ENCODE data around the gene ENDOU. TPM values are rescaled to one million over a fixed set of nuclear protein-coding genes. Genes with fewer than 3 reads are reported as not detected.

ENDOU gene, protein sequence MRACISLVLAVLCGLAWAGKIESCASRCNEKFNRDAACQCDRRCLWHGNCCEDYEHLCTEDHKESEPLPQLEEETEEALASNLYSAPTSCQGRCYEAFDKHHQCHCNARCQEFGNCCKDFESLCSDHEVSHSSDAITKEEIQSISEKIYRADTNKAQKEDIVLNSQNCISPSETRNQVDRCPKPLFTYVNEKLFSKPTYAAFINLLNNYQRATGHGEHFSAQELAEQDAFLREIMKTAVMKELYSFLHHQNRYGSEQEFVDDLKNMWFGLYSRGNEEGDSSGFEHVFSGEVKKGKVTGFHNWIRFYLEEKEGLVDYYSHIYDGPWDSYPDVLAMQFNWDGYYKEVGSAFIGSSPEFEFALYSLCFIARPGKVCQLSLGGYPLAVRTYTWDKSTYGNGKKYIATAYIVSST
- total RNA-seq: not detected
- 1.4 TPM for polyA plus RNA-seq

DNA sequence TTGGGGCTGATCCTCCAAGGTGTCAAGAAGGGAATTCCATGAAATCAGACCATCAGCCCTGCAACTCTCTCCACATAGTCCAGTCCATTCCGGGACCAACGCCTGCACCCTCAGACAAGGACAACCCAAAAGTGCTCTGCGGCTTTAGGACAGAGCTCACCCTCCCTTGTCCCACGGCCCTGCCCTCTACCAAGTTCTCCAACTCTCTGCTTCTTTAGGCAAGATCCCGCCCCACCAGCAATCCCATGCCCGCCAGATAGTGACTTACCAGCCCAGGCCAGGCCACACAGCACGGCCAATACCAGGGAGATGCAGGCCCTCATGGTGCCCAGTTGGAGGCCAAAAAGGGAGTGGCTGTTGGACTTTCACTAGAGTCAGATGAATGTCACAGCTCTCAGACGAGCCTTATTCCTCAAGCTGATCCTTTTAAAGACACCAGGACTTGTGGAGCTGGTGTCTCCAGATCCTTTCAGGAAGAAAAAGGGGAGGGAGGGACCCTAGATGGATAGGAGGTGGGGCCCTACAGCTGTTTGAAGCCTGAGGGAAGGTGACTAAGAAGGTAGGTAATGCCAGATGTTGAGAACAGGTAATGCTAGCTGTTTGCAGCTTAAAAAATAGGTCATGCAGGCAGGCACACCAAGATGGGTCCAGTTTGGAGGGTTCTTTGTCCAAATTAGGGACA, at the start of gene ENDOU:
Gene ENDOU, minus strand, starts transcription at position 400 of the 682 bp plus-strand sequence. Its CDS starts 77 bp downstream, at position 323.
- H3K4me1 ChIP-seq (ENCODE audit: insufficient read depth): no peaks in the 10 kb centered on the region
- H3K4me3 ChIP-seq (ENCODE audit: low read depth, low read length): no peak within 1 kb of the TSS
- H3K36me3 ChIP-seq (ENCODE audit: insufficient read depth): no peaks in the 10 kb centered on the region
- 95% methylated on average over 8 of the region's 8 CpGs for WGBS
- H3K27ac ChIP-seq (ENCODE audit: low read depth): no peak within 1 kb of the TSS
- DNase-seq (ENCODE audit: extremely low spot score): no peak

DNA sequence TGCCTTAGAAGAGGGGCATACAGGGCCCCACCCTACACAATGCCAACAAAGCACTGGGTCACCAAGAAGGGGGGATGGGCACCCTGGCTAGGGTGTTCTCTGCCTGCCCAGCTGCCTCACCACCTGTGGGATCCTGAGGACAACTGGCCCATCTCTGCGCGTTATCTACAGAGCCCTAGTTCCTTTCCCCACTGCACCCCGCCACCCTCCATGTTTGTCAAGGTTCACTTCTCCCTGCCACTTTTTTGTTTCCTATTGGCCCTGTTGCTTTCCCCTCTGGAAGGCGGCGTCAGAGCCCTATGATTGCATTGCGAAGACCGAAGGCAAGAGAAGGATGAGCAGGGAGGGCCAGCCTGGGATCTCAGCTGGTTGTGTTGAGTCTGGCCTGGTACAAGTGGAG, 49.4 kb upstream of the ENDOU start:
- no peak overlapping the region for H3K27ac ChIP-seq (ENCODE audit: low read depth)
- WGBS: 95% methylated on average over 7 of the region's 7 CpGs
- H3K4me1 ChIP-seq (ENCODE audit: insufficient read depth): no peaks in the 10 kb centered on the region
- DNase-seq (ENCODE audit: extremely low spot score): no peak
- H3K4me3 ChIP-seq (ENCODE audit: low read depth, low read length): no peak overlapping the region
- H3K36me3 ChIP-seq (ENCODE audit: insufficient read depth): no peaks in the 10 kb centered on the region

DNA sequence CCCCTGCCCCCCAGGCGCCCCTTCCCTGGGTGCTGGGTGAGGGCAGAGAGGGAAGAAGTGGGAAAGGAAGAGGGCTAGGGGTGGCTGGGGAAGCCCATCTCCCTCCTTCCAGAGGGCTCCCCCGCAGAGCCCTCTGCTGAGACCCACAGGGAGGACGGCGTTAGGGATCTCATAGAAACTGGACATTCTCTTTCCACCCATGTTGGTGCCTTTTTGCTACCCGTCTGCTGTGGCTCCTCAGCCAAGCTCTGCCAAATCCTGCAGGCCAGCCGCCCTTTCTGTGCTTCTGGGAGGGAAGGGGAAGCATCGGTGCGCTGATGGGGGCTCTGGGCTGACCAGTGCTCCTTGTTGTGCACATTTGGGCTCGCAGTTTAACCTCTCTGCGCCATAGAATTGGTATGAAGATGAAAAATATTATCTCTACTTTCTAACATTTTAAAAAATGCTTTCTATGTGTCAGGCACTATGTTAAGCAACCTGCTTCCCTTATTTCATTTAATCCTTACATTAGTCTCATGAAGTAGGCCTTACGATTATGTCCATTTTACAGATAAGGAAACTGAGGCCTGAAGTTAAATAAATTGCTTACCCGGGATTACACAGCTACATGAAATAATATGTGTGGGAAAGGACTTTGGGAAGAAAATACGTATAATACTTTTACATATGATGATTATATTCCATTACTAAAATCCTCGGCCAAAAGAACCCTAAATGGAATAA, 48.7 kb upstream of the ENDOU start:
- no peaks in the 10 kb centered on the region for H3K36me3 ChIP-seq (ENCODE audit: insufficient read depth)
- no peak overlapping the region for H3K27ac ChIP-seq (ENCODE audit: low read depth)
- DNase-seq (ENCODE audit: extremely low spot score): no peak
- no peaks in the 10 kb centered on the region for H3K4me1 ChIP-seq (ENCODE audit: insufficient read depth)
- 60% methylated on average over 14 of the region's 14 CpGs for WGBS
- peak overlapping the region; percentile 91 for H3K4me3 ChIP-seq (ENCODE audit: low read depth, low read length)

DNA sequence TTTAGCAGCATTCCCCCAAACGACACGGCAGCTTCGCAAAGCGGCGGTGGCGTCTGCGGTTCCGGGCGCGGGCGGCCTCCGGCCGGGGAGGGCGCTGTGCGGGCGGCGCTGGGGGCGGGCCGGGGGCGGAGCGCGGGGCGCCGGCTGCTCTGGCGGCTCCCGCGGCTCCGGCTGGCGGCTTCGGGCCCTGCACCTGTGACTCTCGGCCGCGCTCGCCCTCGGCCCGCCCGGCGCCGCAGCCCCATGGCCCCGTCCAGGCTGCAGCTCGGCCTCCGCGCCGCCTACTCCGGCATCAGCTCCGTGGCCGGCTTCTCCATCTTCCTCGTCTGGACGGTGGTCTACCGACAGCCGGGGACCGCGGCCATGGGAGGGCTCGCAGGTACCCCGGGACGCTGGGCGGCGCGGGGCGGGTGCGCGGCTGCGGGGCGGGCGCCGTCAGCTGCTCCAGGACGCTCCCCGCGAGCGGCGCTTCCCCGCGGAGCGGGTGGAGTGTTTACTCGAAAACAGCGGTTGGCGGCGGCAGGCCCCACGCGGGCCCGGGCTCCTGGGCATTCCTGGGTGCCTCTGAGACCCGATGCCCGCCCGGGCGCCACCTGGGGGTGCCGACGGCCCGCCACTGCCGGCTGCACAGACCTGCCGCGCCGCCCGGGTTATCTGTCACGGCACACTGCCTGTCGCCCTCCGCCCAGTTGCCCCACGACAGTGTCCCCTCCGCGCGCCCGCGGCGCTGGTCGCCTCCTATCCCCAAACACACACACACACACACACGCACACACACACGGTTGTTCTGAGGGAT, 48.0 kb upstream of the ENDOU start, which contains the start of gene SLC48A1:
Gene SLC48A1, plus strand, starts transcription at position 177 of the 796 bp plus-strand sequence. Its CDS starts 67 bp downstream, at position 244.
- peak within 1 kb of the TSS; percentile 91 for H3K4me3 ChIP-seq (ENCODE audit: low read depth, low read length)
- no peaks in the 10 kb centered on the region for H3K4me1 ChIP-seq (ENCODE audit: insufficient read depth)
- DNase-seq (ENCODE audit: extremely low spot score): no peak
- H3K27ac ChIP-seq (ENCODE audit: low read depth): peak within 1 kb of the TSS; percentile 52
- under 1% methylated on average over 106 of the region's 106 CpGs for WGBS
- H3K36me3 ChIP-seq (ENCODE audit: insufficient read depth): no peaks in the 10 kb centered on the region

DNA sequence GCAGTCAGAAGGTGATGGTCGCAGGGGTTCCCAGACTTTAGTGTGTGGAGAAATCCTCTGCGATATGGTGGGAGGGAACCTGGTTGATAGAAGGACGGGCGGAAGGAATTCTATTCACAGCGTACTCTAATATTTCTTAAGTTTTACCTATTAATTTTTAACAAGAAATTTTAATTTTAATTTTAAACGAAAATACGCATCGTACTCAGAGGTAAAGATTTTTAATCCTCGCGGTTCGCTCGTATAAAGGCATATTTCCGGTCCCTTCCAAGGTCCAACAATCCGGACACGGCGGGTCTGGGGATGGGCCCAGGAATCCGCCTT, 47.4 kb upstream of the ENDOU start:
- Histone ChIP-seq H3K27ac (ENCODE audit: low read depth) (no peak overlapping the region), H3K36me3 (ENCODE audit: insufficient read depth) (no peaks in the 10 kb centered on the region), H3K4me1 (ENCODE audit: insufficient read depth) (no peaks in the 10 kb centered on the region), H3K4me3 (ENCODE audit: low read depth, low read length) (peak overlapping the region; percentile 91)
- DNase-seq (ENCODE audit: extremely low spot score): no peak
- 11% methylated on average over 17 of the region's 17 CpGs for WGBS

DNA sequence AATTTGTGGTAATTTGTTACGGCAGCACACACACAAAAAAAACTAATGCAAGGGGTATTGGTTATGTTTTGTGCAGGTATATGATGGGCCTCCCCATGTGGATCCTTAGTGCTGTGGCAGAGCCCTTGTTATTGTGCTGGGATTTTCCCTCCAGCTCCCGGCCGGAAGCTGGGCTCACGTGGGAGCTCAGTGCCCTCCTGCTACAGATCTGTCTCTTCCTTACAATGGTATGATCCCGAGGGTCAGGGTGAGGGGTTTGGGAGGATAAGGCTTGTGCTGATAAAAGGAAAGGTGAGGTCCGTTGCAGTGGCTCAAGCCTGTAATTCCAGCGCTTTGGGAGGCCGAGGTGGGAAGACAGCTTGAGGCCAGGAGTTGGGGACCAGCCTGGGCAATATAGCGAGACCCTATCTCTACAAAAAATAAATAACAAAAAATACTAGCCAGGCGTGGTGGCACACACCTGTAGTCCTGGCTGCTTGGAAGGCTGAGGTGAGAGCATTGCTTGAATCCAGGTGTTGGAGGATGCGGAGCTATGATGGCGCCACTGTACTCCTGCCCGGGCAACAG, 46.9 kb upstream of the ENDOU start:
- H3K27ac ChIP-seq (ENCODE audit: low read depth): no peak overlapping the region
- no peak for DNase-seq (ENCODE audit: extremely low spot score)
- H3K36me3 ChIP-seq (ENCODE audit: insufficient read depth): no peaks in the 10 kb centered on the region
- WGBS: 77% methylated on average over 13 of the region's 13 CpGs
- no peak overlapping the region for H3K4me3 ChIP-seq (ENCODE audit: low read depth, low read length)
- no peaks in the 10 kb centered on the region for H3K4me1 ChIP-seq (ENCODE audit: insufficient read depth)

DNA sequence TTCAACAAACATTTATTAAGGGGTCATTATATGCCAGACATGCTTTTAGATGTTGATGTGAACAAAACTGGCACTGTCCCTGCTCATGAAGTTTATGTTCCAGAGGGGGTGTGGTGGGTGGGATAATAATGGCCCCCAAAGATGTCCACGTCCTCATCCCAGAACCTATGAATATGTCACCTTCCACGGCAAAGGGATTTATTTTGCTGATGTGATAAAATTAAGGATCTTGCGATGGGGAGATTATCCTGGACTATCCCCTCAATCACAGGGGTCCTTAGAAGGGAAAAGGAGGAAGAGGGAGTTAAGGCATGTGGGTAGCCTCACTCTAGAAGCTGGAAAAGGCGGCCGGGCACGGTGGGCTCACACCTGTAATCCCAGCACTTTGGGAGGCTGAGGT, 46.0 kb upstream of the ENDOU start:
- Histone ChIP-seq H3K4me1 (ENCODE audit: insufficient read depth) (no peaks in the 10 kb centered on the region), H3K27ac (ENCODE audit: low read depth) (no peak overlapping the region), H3K4me3 (ENCODE audit: low read depth, low read length) (no peak overlapping the region), H3K36me3 (ENCODE audit: insufficient read depth) (no peaks in the 10 kb centered on the region)
- no peak for DNase-seq (ENCODE audit: extremely low spot score)
- 80% methylated on average over 6 of the region's 6 CpGs for WGBS

DNA sequence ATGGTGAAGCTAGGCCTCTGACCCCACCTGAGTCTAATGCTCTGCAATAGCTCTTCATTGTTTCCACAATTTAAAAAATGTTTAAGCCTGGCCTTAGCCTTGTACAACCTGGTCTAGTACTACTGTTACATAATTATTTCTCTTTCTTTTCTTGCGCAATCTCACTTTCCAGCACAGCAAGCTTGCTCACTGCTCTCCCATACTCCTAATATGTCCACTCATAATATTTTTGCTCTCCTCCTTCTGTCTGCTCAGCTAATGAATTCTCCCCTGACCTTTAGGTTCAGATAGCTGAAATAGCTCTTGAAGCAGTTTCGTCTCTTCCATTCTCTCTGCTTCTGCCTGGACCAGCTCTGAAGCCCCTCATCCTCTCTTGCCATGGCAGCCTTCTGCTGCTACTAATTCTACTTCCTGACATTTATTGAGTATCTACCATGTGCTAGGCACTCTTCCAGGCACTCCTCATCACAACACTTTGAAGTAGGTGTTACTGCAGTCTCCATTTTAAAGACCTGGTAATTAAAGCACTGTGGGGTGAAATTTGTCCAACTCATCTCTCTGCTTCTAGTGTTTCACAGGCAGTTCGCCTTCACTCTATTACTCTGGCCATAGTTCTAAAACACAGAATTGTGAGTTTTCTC, 44.9 kb upstream of the ENDOU start:
- no peaks in the 10 kb centered on the region for H3K4me1 ChIP-seq (ENCODE audit: insufficient read depth)
- H3K4me3 ChIP-seq (ENCODE audit: low read depth, low read length): no peak overlapping the region
- no peak for DNase-seq (ENCODE audit: extremely low spot score)
- H3K27ac ChIP-seq (ENCODE audit: low read depth): no peak overlapping the region
- no peaks in the 10 kb centered on the region for H3K36me3 ChIP-seq (ENCODE audit: insufficient read depth)
- WGBS: 86% methylated on average over 3 of the region's 3 CpGs

DNA sequence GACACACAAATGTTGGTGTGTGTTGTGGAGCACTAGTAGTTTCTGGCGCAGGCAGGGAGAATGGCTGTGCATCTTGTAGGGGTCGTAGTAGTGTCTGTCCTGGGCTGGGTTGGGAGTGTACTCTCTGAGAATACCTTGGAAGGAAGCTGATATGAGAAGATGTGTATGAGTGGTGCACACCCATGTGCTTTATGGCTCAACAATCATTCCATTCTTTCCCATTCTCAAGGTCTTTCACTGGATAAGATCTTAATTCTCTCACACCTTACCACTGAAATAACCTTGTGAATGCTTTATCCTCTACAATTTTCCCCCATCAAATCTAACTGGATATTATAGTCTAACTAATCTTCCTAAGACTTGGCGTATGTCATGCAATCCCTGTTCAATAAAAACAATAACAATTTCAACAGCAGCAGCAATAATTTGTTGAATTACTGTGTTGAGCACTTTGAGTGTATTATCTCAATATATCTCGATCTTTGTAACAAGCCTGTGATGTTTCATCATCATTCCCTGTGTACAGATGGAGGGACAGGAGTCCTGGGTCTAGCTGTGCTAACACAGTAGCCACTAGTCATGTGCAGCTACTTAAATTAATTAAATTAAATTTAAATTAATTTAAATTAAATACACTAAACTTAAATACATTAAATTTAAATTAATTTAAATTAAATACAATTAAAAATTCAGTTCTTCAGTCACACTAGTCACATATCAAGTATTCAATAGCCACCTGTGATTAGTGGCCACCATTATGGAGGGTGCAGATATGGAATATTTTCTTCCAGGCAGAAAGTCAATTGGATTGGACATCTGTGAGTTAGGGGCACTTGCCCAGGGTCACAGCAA, 44.2 kb upstream of the ENDOU start:
- no peak for DNase-seq (ENCODE audit: extremely low spot score)
- Histone ChIP-seq H3K4me1 (ENCODE audit: insufficient read depth) (no peaks in the 10 kb centered on the region), H3K4me3 (ENCODE audit: low read depth, low read length) (no peak overlapping the region), H3K36me3 (ENCODE audit: insufficient read depth) (no peaks in the 10 kb centered on the region), H3K27ac (ENCODE audit: low read depth) (no peak overlapping the region)
- 83% methylated on average over 4 of the region's 4 CpGs for WGBS

DNA sequence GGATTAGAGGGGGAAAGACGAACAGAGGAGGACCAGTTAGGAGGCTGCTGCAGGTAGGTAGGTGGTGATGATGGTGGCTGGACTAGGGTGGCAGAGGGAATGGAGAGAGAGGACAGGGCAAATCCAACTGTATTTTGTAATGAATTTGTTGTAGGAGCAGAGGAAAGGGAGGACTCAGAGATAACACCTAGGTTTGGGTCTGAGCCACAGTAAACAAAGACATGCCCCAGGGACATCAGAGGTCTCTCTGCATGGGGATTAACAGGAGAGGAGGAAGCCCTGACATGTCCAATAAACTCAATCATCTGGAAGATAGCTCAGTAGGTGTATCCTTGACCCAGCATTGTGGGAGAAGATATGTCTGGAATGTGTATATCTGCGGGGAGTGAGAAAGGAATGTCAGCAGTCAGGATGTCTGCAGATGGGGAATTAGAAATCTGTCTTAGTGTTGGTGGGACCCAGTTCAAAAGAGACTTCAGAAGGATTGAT, 43.1 kb upstream of the ENDOU start:
- H3K36me3 ChIP-seq (ENCODE audit: insufficient read depth): no peaks in the 10 kb centered on the region
- no peak overlapping the region for H3K4me3 ChIP-seq (ENCODE audit: low read depth, low read length)
- H3K27ac ChIP-seq (ENCODE audit: low read depth): no peak overlapping the region
- H3K4me1 ChIP-seq (ENCODE audit: insufficient read depth): no peaks in the 10 kb centered on the region
- 45% methylated on average over 2 of the region's 2 CpGs for WGBS
- DNase-seq (ENCODE audit: extremely low spot score): no peak

DNA sequence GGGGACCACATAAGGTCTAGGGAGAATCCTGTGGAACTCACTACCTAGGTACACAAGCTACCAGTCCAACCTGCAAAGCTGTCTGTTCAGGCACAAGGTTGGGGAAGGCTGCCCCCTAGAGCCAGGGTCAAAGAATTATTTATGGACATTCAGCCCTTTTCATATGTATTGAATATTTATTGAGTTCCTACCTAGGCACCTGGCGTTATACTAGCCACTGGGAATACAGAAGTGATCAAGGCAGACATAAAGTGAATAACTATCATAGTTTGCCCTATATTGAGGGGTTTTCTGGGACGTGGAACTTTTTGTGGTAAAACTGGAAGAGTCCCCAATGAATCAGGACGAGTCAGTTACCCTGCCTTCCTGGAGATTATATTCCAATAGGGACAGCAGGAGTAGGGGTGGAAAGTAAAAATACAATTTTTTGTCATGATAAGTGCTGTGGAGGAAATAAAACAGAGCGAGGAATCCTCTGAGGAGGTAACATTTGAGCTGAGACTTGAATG, 42.0 kb upstream of the ENDOU start:
- no peak overlapping the region for H3K27ac ChIP-seq (ENCODE audit: low read depth)
- no peak for DNase-seq (ENCODE audit: extremely low spot score)
- H3K4me1 ChIP-seq (ENCODE audit: insufficient read depth): no peaks in the 10 kb centered on the region
- H3K4me3 ChIP-seq (ENCODE audit: low read depth, low read length): no peak overlapping the region
- no peaks in the 10 kb centered on the region for H3K36me3 ChIP-seq (ENCODE audit: insufficient read depth)
- WGBS: 54% methylated on average over 4 of the region's 4 CpGs
